Right cardiac atrium (tissue), 5 donors: Measurements from ENCODE around the gene CAPZA1. TPM values are rescaled to one million over a fixed set of nuclear protein-coding genes. Genes with fewer than 3 reads are reported as not detected.

Source experiments
- ATAC-seq, 2 donors: fragments of 200-7000 bp; cut with Tn5 transposase; one replicate each; pipeline versions ENCODE4 v1.8.0 to v1.9.1; 2020; ENCODE audit warnings: moderate library complexity in 2 of 2, mild to moderate bottlenecking in 1 of 2
- DNase-seq, 3 donors: peaks; one replicate each; pipeline ENCODE4 v3.0.0-alpha.2; 2020
- H3K27ac ChIP-seq: one replicate; pipeline ENCODE4 v1.5.1; 2013; ENCODE audit warnings: mild to moderate bottlenecking, low read length, control low read depth, moderate library complexity
- H3K27me3 ChIP-seq: one replicate; pipeline ENCODE4 v1.6.1; 2013; ENCODE audit not compliant: control insufficient read depth, insufficient read depth
- H3K4me1 ChIP-seq: one replicate; pipeline ENCODE4 v1.6.1; 2013; ENCODE audit warnings: low read length; ENCODE audit not compliant: control insufficient read depth, insufficient read depth
- H3K4me3 ChIP-seq: one replicate; pipeline ENCODE4 v1.5.1; 2013; ENCODE audit warnings: low read length, control low read depth
- H3K9me3 ChIP-seq: one replicate; pipeline ENCODE4 v1.6.1; 2013; ENCODE audit warnings: low read length; ENCODE audit not compliant: control insufficient read depth
- WGBS: extraction: QIAGEN DNeasy Blood & Tissue Kit; methylation state at CpG from one replicate; pipeline ENCODE4 v1.1.7; 2013; 5-methylcytosine and 5-hydroxymethylcytosine counted together
- intact Hi-C, 4 donors: fragments of 100-400 bp; cut with DNase I; formaldehyde crosslinking; loops; one replicate each; pipeline versions ENCODE4 v1.11.0 to v1.14.0; 2022 to 2023
- polyA plus RNA-seq: library from polyadenylated mRNA; stranded (reverse); fragments of 200-250 nt; gene quantifications from one replicate; pipeline ENCODE4 v1.2.3, GENCODE V29; 2013
- total RNA-seq, 4 donors: library from RNA; stranded (reverse); fragmentation: NEBNext Ultra II Directional; extraction: Animal tissue kit (Norgen Biotek cat#: 25700); gene quantifications; one replicate each; pipeline ENCODE4 v1.2.1, GENCODE V29; 2021
- donor health status: healthy with polysubstance abuse.
- donor health status: DM: no; HTN: yes; CAD: no.
- donor health status: DM: no; HTN: no; CAD: no.
- donor health status: DM: no; HTN: yes; CAD: no; lungs with severe emphysema.
- donor health status: DM: yes; HTN: yes; CAD: no.

Gene CAPZA1
- total and polyA plus RNA-seq, 5 donors = 22.3 to 53.4 (median 39.5) TPM

DNA sequence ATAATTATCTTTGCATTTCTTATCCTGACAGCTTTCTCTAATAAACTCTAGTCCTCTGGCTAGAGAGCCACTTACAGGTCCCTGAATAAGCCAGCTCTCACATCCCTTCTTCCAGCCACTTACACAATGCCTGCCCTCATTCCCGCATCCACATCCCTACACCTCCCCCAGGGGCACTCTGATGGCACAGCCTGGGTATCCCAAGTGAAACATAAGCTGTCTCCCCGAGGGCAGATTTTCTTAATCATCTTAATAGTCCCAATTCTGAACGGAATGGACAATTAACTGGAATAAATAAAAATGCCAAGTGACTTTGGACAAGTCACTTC is 82.4 kb downstream of the CAPZA1 start:
- H3K27ac ChIP-seq = peak overlapping the region; percentile 21
- intact Hi-C loops = loop anchor here in 3 of 4 donors (5.0 to 10.0 kb wide), 5 partner anchors 77 to 317 kb away; partner anchors contain the start of genes WNT2B (in 2 of the 3), CAPZA1 (in 1 of the 3) and ST7L (in 1 of the 3)
- ATAC-seq = no peak
- H3K4me3 ChIP-seq = no peak overlapping the region
- WGBS = 54% methylated on average over 3 of the region's 3 CpGs
- H3K9me3 ChIP-seq = no peaks in the 10 kb centered on the region
- no peak for DNase-seq
- H3K4me1 ChIP-seq = peaks cover 29% of the 10 kb centered on the region
- no peaks in the 10 kb centered on the region for H3K27me3 ChIP-seq

DNA sequence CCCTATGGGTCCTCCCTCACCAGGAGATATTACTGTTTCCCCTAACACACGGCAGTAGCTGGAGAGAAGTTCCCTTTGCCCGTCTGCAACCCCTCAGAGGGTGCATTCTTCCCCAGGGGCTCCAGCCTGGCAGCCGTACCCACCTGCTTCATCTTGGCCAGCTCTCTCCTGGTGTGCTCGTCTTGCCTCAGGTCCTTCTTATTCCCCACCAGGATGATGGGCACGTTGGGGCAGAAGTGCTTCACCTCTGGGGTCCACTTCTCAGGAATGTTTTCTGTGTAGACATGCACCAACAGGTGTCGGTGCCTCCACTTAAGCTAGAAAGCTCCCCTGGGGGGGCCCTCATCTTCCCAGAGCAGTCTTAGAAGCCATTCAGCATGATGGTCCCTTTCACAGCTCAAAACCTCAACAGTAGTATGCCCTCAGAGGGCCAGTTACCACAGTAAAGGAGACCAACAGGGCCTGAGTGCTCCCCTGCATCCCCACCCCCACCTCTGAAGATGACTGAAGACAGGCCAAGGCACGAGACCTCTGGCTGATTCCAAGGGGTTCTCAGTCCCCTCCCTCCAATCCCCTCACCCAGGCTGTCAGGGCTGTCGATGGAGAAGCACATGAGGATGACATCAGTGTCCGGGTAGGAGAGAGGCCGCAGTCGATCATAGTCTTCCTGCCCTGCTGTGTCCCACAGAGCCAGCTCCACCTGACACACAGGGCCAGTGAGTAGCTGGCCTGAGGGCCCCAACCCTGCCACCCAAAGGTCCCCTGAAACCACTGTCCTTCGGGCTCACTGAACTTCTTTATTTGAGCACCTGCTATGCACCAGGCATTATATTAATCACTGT is 83.0 kb downstream of the CAPZA1 start:
- WGBS = 56% methylated on average over 12 of the region's 12 CpGs
- no peak overlapping the region for H3K4me3 ChIP-seq

DNA sequence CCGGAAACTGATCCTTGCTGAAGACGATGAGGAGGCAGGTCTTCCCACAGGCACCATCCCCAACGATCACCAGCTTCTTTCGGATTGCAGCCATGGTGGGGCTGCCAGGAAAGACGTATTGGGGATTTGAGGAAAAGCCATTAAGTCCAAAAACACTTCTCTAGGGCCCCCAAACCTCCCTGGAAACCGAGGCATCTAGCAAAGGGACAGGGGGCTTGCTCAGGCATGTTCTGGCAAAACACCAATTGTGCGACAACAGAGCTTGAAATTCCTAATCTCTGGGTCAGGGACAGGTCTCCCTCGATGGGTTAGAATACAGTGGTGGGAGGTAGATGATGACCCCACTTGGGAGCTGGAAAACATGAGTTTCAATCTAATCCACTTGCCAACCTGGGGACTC is 84.1 kb downstream of the CAPZA1 start:
- ATAC-seq = no peak
- WGBS = 63% methylated on average over 8 of the region's 8 CpGs
- peak overlapping the region; percentile 20 for H3K27ac ChIP-seq
- H3K27me3 ChIP-seq = no peaks in the 10 kb centered on the region
- no peak overlapping the region for H3K4me3 ChIP-seq
- H3K9me3 ChIP-seq = no peaks in the 10 kb centered on the region
- H3K4me1 ChIP-seq = peaks cover 29% of the 10 kb centered on the region
- no peak for DNase-seq
- intact Hi-C loops = loop anchor here in 3 of 4 donors (5.0 to 10.0 kb wide), 5 partner anchors 79 to 319 kb away; partner anchors contain the start of genes WNT2B (in 2 of the 3), CAPZA1 (in 1 of the 3) and ST7L (in 1 of the 3)

More for the DNA sequence above, 83.0 kb downstream of the CAPZA1 start:
- no peak for DNase-seq
- Histone ChIP-seq H3K27ac (peak overlapping the region; percentile 13), H3K9me3 (no peaks in the 10 kb centered on the region), H3K27me3 (no peaks in the 10 kb centered on the region), H3K4me1 (peaks cover 29% of the 10 kb centered on the region)
- intact Hi-C loops = loop anchor here in 3 of 4 donors (5.0 to 10.0 kb wide), 5 partner anchors 78 to 318 kb away; partner anchors contain the start of genes WNT2B (in 2 of the 3), CAPZA1 (in 1 of the 3) and ST7L (in 1 of the 3)
- ATAC-seq = no peak

DNA sequence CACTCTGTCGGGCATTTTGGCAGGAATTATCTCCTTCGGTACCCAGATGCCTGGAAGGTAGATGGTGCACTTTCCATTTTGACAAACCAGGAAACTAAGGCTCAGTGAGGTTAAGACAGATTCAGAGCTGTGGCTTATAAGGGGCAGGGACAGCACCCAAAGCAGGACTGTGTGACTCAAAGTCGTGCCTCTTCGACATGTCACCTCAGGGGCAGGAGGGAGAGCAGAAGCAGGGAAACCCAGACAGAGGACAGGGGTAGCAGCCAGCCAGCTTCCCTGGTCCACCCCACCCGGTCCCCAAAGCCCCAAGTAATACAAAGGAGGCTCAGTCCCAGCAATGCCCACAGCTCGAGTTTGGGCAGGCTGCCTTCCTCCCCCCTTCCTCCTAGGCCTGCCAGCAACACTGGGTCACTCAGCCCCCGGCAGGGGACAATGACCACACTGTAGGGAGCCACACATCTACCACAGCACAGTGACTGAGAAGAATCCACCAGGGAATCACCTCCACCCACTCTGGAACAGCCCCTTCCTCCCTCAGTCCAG is 84.8 kb downstream of the CAPZA1 start:
- WGBS = 22% methylated on average over 7 of the region's 7 CpGs
- Histone ChIP-seq H3K27ac (peak overlapping the region; percentile 84), H3K4me3 (peak overlapping the region; percentile 3), H3K4me1 (peaks cover 28% of the 10 kb centered on the region), H3K9me3 (no peaks in the 10 kb centered on the region), H3K27me3 (no peaks in the 10 kb centered on the region)
- DNase-seq (no peak), ATAC-seq (no peak)
- intact Hi-C loops = loop anchor here in 3 of 4 donors (5.0 to 10.0 kb wide), 5 partner anchors 80 to 320 kb away; partner anchors contain the start of genes WNT2B (in 2 of the 3), CAPZA1 (in 1 of the 3) and ST7L (in 1 of the 3)

DNA sequence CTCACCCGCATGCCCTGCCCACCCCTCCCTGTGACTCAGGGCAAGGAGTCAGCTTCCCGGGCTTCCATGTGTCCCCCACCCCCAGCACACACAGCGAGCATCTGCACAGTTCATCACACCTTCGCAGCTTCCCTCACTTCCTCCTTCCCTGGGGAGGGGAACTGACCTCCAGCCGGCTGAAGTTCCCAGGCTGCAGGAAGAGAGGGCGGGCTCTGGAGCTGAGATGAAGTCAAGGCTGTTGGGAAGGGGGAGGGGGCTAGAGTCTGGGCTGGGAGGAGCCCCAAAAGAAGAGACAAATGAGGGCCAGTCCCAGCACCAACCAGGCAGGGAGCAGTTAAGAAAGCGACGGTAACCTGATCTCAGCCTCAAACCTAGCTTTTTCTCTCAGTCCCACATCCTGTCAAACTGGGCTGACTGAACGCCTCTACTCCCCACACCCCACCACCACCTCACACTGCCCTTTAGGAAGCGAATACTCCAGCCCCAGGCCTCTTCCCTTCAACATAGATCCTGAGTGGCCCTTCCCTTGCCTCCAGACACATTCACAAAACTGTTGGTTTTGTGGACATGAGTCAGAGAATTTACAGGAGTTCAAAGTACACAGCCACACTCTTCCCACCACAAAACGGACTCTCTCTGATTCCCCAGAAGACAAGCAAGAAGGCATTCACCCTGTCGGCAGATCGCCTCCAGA is 85.4 kb downstream of the CAPZA1 start:
- Histone ChIP-seq H3K4me1 (peaks cover 21% of the 10 kb centered on the region), H3K4me3 (peak overlapping the region; percentile 94), H3K27me3 (no peaks in the 10 kb centered on the region), H3K27ac (peak overlapping the region; percentile 84), H3K9me3 (no peaks in the 10 kb centered on the region)
- ATAC-seq (peak; percentile 70 to 73), DNase-seq (peak; percentile 89 to 93 (median 92))
- intact Hi-C loops = loop anchor here (5.0 to 10.0 kb wide), 8 partner anchors 33 to 320 kb away; partner anchors contain the start of genes CAPZA1 (in 2 of the 4), ST7L (in 2 of the 4), WNT2B (in 2 of the 4) and MOV10 (in 1 of the 4)
- WGBS = 3% methylated on average over 13 of the region's 13 CpGs

DNA sequence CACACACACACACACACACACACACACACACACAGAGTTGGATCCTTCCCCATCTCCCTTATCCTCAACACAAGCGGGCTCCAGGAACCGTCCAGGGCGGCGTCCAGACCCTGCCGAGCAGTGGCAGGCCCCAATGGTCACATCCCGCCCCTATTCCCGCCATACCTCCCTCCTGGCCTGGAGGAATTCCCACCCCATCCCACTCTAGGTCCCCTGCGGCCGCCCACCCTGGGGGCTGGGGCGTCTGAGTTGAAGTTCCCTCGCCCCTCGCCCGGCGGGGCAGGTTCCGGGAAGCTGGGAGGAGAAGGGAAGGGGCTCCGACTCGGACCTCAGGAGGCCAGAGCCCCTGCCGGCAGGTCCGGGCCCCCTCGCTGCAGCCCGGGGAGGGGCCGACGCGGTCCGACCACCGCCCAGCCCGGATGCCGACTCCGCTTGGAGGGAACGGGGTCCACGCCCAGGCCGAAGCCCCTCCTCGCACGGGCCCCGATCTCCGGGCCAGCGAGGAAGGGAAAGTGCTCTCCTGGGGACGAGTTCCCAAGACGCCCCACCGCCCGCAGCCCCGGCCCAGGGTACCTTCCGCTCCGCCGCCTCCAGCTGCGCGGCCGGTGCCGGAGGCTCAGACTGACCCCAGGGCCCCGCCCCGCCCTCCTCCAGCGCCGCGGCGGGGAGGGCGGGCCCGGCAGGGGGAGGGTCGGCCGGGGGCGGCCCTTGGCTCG is 87.0 kb downstream of the CAPZA1 start, which contains the start of gene RHOC:
Gene RHOC (minus strand): TSS at position 623 of the 716 bp plus-strand sequence. CDS start 3,328 bp downstream, outside the sequence.
- Histone ChIP-seq H3K4me3 (peak within 1 kb of the TSS; percentile 94), H3K4me1 (peaks cover 9% of the 10 kb centered on the region), H3K27me3 (no peaks in the 10 kb centered on the region), H3K27ac (peak within 1 kb of the TSS; percentile 96), H3K9me3 (no peaks in the 10 kb centered on the region)
- DNase-seq = peak; percentile 81 to 91 (median 90)
- peak; percentile 76 to 87 for ATAC-seq
- WGBS = 1% methylated on average over 61 of the region's 61 CpGs
- intact Hi-C loops = loop anchor here (2.0 to 10.0 kb wide), 9 partner anchors 34 to 322 kb away; partner anchors contain the start of genes CAPZA1 (in 3 of the 4), ST7L (in 3 of the 4), WNT2B (in 2 of the 4) and MOV10 (in 1 of the 4)

DNA sequence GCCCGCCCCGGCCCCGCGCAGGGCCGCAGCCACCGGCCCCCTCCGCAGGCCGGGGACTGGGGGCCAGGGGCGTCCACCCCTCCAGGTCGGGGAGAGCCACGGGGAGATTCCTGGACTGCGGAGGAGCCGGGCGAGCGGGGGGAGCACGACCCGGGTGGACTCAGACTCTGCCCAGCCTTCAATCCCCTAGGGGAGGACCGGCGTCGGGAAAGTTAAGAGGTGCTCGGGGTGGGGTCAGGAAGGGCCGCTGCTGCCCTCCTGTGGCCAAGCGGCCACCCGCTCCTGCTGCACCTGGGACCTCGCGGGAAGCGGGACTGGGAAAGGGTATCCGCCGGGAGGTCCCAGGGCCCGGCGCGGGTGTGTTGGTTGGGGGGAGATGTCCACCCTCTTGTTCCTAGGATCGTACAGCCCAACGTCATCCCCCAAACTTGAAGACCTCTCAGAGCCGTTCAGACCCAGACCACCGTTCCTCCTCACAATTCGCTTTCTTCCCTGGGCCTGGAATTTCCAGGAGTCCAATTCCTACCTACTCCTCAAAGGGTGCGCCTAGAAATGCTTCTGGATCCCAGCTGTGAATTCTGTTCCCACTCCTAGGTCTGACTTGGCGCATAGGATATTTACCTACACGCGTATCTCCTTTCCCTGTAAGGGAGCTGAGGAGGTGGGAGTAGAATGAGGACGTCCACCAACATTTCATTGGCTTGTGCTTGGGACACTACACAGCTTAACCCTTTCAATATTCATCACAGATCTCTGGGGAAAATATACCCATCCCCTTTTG is 87.8 kb downstream of the CAPZA1 start:
- peak overlapping the region; percentile 91 for H3K27ac ChIP-seq
- intact Hi-C loops = loop anchor here (2.0 to 10.0 kb wide), 9 partner anchors 35 to 323 kb away; partner anchors contain the start of genes CAPZA1 (in 3 of the 4), ST7L (in 3 of the 4), WNT2B (in 2 of the 4) and MOV10 (in 1 of the 4)
- H3K4me3 ChIP-seq = peak overlapping the region; percentile 94
- ATAC-seq (peak; percentile 67 to 74), DNase-seq (peak; percentile 90 to 95 (median 95))
- 5% methylated on average over 42 of the region's 42 CpGs for WGBS
- H3K4me1 ChIP-seq = peaks cover 7% of the 10 kb centered on the region
- no peaks in the 10 kb centered on the region for H3K9me3 ChIP-seq
- H3K27me3 ChIP-seq = no peaks in the 10 kb centered on the region

DNA sequence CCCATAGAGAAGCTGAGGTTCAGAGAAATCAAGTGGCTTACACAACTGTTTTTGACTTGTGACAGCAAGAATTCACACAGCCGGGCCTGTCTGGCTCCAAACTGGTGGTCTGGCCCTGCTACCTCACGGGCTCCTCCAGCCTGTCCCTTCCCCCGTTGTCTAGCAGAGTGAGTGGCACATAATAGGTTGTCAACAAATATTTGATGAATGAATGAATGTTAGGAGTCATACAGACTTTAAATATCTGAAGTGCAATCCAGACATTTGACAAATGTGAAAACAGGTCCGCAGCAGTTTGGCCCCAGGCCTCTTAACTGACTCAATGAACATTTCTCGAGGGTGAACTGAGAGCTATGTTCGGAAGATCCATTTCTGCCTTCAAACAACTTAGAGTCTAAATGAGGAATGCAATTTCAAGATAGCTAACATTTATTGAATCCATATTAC is 88.4 kb downstream of the CAPZA1 start:
- ATAC-seq (no peak), DNase-seq (no peak)
- no peaks in the 10 kb centered on the region for H3K9me3 ChIP-seq
- WGBS = 68% methylated on average over 6 of the region's 6 CpGs
- H3K27me3 ChIP-seq = no peaks in the 10 kb centered on the region
- intact Hi-C loops = loop anchor here (5.0 to 10.0 kb wide), 8 partner anchors 36 to 323 kb away; partner anchors contain the start of genes CAPZA1 (in 2 of the 4), ST7L (in 2 of the 4), WNT2B (in 2 of the 4) and MOV10 (in 1 of the 4)
- H3K4me3 ChIP-seq = no peak overlapping the region
- H3K4me1 ChIP-seq = peaks cover 5% of the 10 kb centered on the region
- no peak overlapping the region for H3K27ac ChIP-seq

DNA sequence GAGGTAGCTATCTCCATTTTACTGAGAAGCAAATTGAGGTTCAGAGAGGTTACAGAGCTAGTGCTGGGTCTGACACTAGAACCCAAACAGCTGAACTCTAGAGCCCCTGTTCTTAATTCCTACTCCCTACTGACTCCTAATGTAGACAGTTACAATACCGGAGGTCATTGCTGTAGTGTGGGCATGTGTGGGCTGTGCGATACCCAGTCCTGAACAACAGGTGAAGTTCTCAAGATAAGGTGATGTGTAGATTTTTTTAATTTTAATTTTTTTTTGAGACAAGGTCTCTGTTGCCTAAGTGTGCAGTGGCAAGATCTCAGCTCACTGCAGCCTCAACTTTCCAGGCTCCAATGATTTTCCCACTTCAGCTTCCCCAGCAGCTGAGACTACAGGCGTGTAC is 88.9 kb downstream of the CAPZA1 start:
- Histone ChIP-seq H3K27me3 (no peaks in the 10 kb centered on the region), H3K4me1 (peaks cover 5% of the 10 kb centered on the region), H3K27ac (no peak overlapping the region), H3K9me3 (no peaks in the 10 kb centered on the region), H3K4me3 (no peak overlapping the region)
- DNase-seq (no peak), ATAC-seq (no peak)
- 90% methylated on average over 3 of the region's 3 CpGs for WGBS
- intact Hi-C loops = loop anchor here (5.0 to 10.0 kb wide), 8 partner anchors 36 to 324 kb away; partner anchors contain the start of genes CAPZA1 (in 2 of the 4), ST7L (in 2 of the 4), WNT2B (in 2 of the 4) and MOV10 (in 1 of the 4)
